CD4-positive, alpha-beta T cell treated with Interferon gamma for 1 hour (primary cell): ENCODE measurements around the gene CATSPER3.

Experiments used
- DNase-seq: peaks from one replicate; pipeline ENCODE4 v3.0.0-alpha.2; 2020

CATSPER3 gene

GRCh38 chr5:135030956-135031812 is 63.5 kb downstream of the CATSPER3 start:
- no peak for DNase-seq

DNA sequence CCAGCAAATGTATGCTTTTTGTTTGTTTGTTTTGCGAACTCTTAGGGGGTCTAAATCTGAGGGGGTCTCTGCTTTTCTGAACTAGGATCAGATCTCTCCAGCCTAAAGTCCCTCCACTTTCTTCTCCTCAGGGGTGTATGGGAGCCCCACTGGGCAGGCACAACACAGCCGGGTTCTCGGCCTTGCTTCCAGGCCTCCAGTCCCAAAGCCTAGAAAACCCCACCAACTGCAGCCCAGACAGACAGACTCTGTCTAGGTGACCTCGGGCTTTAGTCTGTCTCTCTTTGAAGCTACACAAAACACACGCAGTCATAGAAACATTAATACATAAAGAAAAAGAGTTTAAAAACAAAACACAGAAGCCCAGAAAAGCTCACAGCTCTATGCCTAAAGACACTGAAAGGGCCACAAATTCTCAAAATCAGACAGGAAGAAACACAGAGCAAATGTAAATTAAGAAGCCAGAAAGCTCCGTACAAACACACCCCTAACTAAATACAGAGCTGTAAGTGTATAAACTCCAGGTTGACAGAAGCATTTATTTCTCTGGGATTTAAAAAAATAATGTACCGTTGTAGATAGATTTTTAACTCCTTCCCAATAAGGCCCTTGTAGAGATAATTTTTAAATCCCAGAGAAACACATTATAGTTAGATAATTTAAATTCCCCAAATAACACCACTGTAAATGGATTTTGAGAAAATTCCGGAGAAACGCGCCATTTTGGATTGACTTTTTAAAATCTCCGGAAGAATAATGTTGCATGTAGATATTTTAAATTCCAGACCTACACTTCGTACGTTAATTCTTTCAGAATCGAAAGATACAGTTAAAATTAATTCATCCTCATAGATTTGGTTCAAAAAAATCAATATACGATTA is 64.3 kb downstream of the CATSPER3 start:
- no peak for DNase-seq

DNA sequence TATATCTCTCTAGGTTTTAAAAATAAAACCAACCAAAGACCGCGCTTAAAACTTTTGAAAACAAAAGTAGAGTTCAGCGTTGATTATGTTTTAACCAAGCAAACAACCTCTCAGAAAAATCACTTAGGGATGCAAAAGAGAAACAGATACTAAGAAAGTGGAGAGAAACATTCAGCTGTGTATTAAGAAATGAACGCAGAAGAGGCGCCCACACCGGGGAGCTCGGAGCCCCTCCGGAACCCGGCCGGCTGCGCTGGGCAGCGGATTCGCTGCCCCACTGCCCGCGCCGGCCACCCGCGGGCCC is 64.9 kb downstream of the CATSPER3 start:
- no peak for DNase-seq

- no peak for DNase-seq
Measured at GRCh38 chr5:135032999-135033861, 65.5 kb downstream of the CATSPER3 start.

- no peak for DNase-seq
Measured at GRCh38 chr5:135033901-135034235, 66.2 kb downstream of the CATSPER3 start, which contains the start of gene PITX1. Gene PITX1, minus strand, starts transcription at chr5:135034228. Its CDS starts 347 bp downstream, at chr5:135033881.

DNA sequence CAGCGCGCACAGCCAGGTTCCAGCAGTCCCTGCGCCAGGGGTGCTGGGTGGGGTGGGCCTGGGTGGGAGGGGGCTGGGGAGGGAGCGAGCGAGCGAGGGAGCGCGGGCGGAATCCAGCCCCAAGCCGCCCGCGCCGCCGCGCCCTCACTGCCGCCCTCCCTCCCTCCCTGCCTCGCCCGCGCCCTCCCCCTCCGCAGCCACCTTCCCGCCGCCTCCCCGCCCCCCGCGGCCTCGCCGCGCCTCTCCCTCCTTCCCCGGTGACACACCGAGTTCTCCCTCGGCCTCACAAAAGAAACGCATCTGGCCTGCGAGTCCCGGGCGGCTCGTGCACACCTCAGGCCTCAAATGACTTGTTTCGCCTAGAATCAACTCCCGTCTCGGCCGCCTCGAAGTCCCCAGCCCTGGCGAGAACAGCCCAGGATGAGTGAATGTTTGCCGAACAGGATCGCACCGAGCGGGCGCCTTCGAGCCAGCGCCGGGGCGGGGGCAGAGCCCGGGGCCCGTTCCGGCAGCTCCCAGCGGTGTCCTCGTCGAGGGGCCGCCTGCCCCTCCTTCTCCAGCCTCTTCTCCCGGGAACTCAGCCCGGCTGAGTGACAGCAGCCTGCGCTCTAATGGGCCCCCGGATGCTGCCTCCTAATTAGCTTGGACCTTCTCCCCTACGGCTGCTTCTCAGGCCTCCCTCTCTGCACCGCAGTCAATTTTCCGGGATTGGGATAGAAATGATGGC is 66.7 kb downstream of the CATSPER3 start:
- DNase-seq, result no peak

GRCh38 chr5:135034963-135035677 is 67.4 kb downstream of the CATSPER3 start:
- DNase-seq, result no peak

- DNase-seq, result no peak
Measured at GRCh38 chr5:135035678-135036030, 67.9 kb downstream of the CATSPER3 start.

DNA sequence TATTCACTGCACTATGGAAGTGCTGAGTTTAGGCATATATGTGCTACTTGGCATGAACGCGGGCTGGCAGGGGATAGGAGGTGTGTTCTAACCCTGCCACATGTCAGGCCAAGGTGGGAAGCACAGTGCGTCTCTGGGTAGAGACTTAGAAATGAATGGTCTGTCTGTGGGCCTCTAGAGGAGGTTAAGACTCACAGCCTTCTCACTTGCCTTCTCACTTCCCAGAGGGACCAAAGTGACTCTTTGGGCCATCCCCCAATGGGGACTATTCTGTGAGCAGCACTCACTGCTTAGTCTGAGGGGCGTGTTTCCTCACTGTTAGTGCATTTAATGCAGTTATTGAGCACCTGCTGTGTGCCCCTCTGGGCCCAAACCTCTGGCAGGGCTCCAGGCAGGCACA is 68.7 kb downstream of the CATSPER3 start:
- DNase-seq, result no peak

DNA sequence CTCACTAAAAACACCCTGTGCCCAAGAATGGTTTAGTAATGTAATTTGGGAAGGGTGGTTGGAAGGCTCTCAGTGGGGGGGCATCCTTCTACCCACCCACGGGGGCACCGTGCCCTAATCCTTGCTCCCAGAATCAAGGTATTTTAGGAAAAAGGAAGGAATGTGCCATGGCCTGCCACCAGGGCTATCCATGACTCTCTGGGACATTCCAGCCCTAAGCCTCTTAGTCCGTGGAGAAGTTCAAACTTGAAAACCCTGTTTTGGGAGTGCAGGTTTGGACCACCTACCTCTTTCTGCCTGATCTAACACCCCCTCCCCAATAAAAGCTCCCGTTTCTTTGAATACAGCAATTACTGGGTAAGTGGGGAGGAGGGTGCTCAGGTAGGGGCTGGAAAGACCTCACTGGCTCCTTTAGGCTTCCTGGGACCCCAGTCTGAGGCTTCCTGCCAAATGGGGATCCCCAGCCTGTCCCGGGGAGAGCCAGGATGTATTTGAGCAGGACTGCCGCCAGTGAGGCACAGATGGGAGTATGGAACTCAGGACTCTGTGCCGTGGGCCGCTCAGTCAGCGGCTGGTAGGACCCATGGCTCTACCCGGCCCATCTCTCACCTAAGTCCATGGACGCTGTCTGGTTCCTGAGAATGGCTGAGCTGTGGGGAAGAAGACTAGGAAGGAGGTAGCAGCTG is 70.0 kb downstream of the CATSPER3 start:
- no peak for DNase-seq

- DNase-seq, result no peak
Measured at GRCh38 chr5:135038205-135038812, 70.6 kb downstream of the CATSPER3 start.

GRCh38 chr5:135038813-135039270 is 71.1 kb downstream of the CATSPER3 start:
- DNase-seq, result no peak

DNA sequence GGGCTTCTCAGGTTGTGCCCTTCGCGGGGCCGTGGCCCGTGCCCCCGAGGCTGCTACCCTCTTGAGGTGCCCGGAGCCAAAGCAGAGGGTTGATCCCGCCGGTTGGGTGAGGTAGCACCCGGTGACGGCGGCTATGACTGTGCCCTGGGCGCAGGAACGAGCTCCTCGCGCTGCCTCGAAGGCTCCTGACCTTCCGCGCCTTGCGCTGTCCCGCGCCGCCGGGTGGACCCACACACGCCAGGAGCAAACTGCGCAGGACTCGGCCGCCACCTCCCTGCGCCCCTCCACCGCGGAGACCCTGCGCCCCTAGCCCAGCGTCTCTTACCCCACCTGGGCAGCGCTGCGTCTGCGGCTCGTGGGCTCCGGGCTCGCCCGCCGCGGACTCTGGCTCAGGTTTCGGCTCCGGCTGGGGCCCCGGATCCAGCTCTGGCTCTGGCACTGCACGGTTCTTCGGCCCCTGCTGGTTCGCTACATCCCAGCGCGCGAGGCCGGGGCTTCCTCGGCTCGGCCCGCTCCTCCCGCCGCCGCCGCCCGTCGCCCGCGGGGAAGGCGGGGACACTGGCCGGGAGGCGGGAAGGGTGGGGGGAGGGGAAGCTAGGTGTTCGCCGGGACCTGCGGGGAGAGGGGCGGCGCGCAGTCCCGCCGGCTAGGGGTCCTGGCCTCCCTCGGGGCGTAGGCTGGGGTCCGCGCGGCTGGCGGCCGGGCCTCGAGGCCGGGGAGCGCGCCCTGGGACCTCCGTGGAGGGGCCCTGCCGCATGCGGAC is 71.7 kb downstream of the CATSPER3 start:
- no peak for DNase-seq

DNA sequence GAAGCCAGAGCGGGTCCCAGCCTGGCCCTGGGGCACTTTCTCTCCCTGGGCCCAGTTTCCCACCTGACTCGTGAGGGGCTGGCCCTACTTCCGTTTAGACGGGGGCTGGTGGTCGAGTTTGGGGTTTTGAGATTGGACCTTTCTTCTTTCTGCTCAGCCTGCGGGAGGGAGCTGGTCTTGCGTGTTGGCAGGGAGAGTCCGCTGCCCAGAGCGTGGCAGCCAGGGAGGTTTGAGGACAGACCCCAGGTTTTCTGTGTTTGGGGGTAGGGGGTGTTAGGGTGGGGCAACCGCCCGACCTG is 72.3 kb downstream of the CATSPER3 start:
- no peak for DNase-seq

GRCh38 chr5:135040333-135041144 is 72.8 kb downstream of the CATSPER3 start:
- no peak for DNase-seq

- DNase-seq, result no peak
Measured at GRCh38 chr5:135041145-135041587, 73.5 kb downstream of the CATSPER3 start.

DNA sequence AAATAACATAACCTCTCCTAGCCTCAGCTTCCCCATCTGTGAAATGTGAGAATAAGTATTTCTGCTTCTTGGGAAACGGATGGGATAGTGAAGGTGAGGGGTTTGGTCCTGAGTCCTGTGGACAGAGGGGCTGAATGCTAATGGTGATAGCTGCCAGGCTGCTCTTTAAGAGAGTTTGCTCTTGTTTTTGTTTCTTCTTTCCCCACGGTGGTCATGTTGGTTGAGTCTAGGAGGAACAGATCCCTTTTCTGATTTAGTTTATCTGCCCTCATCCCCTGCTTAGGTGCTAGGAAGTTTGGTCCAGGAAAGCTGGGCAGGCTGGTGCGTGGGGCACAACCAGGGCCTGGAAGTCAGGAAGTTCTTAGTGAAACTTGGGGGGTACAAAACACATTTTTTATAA is 74.0 kb downstream of the CATSPER3 start:
- no peak for DNase-seq

- no peak for DNase-seq
Measured at GRCh38 chr5:135042595-135042994, 74.9 kb downstream of the CATSPER3 start.

DNA sequence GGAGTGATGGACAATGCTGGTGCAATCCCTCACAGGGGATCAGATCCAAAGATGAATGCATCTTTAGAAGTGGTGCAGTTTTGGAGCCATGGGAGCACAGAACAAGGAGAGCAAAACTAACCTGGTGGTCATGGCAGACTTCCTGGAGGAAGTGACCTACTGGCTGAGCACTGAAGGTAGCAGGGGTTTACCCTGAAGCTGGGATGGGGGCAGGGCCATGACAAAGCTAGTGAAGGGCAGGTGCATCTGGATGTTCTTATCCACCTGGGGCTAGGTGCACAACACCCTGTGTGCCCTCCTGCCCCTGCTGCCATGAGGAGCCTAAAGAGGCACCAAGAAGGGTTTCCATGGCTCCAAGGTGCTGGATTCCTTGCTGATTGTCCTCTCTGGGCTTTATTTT is 77.8 kb downstream of the CATSPER3 start:
- no peak for DNase-seq
